H1 (cell line): ENCODE measurements around the gene TP53I11.

Experiments used
- CEBPB ChIP-seq: IDR thresholded peaks from 2 replicates; pipeline ENCODE4 v1.6.1; 2012; ENCODE audit warnings: low read depth, low read length
- EP300 ChIP-seq, 2 experiments: IDR thresholded peaks; 1 replicate in 1 of 2; 2 replicates in 1 of 2; pipeline ENCODE4 v1.6.1; 2011 to 2012; ENCODE audit warnings: low read depth in 2 of 2, low read length in 2 of 2, mild to moderate bottlenecking in 2 of 2, borderline replicate concordance in 1 of 2, inconsistent platforms in 1 of 2, moderate library complexity in 1 of 2
- HDAC6 ChIP-seq: IDR thresholded peaks from one replicate; pipeline ENCODE4 v1.7.1; 2012; ENCODE audit warnings: low read depth, mild to moderate bottlenecking, inconsistent platforms, low read length, moderate library complexity
- JUN ChIP-seq: IDR thresholded peaks from 2 replicates; pipeline ENCODE4 v1.6.1; 2011; ENCODE audit warnings: low read depth, mild to moderate bottlenecking, improper control_type of control experiment, low read length
- POLR2A ChIP-seq, 2 experiments: IDR thresholded peaks; 1 replicate in 1 of 2; 2 replicates in 1 of 2; pipeline ENCODE4 v1.6.1; 2011; ENCODE audit warnings: low read depth in 2 of 2, low read length in 2 of 2, mild to moderate bottlenecking in 2 of 2; ENCODE audit errors: control extremely low read depth in 1 of 2
- POLR2AphosphoS5 ChIP-seq: IDR thresholded peaks from 2 replicates; pipeline ENCODE4 v1.6.1; 2011; ENCODE audit warnings: low read depth, low read length
- RAD21 ChIP-seq, 2 experiments: IDR thresholded peaks in 1 of 2; conservative IDR thresholded peaks in 1 of 2; 2 replicates each; pipeline ENCODE4 v1.6.1; 2011; ENCODE audit warnings: low read depth in 2 of 2, low read length in 2 of 2, improper control_type of control experiment in 1 of 2, inconsistent platforms in 1 of 2, mild to moderate bottlenecking in 1 of 2, moderate library complexity in 1 of 2
- RXRA ChIP-seq: IDR thresholded peaks from 2 replicates; pipeline ENCODE4 v1.6.1; 2011; ENCODE audit warnings: low read depth, mild to moderate bottlenecking, low read length, moderate library complexity; ENCODE audit not compliant: insufficient read depth
- TF ChIP-seq, protein P1 (sequence below), 3 experiments: IDR thresholded peaks; 1 replicate in 2 of 3; 2 replicates in 1 of 3; pipeline versions ENCODE4 v1.5.1 to v1.6.1; 2011; ENCODE audit warnings: low read length in 3 of 3, mild to moderate bottlenecking in 3 of 3, inconsistent platforms in 2 of 3, low read depth in 1 of 3, moderate library complexity in 1 of 3; ENCODE audit not compliant: insufficient read depth in 1 of 3; ENCODE audit errors: control extremely low read depth in 1 of 3

DNA sequence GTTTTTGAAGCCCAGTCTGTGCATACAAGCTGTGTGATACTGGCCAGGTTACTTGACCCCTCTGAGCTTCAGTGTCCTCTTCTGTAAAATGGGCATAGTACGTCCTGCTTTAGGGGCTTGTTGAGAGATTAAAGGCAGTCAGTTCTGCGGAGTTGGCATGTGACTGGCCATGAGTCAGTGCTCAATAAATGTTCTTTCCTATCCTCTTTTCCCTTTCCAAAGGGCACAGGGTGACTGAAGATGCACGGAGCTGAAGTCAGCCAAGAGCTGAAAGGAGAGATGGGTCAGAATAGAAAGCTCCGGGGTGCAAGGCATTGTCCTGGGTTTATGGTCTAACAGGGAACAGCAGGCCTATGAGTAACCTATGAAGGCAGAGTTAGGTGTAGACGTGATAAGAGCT is 48.9 kb downstream of the TP53I11 start:
- TF ChIP-seq POLR2A (IDR thresholded peaks at IDR 0.05; ENCODE audit: control extremely low read depth in 1 of 2, low read depth in 2 of 2, low read length in 2 of 2): no peak
- TF ChIP-seq EP300 (IDR thresholded peaks at IDR 0.05; ENCODE audit: borderline replicate concordance in 1 of 2, low read depth in 2 of 2, low read length in 2 of 2): no peak
- TF ChIP-seq POLR2AphosphoS5: no peak
- TF ChIP-seq JUN: no peak
- TF ChIP-seq, protein P1, sequence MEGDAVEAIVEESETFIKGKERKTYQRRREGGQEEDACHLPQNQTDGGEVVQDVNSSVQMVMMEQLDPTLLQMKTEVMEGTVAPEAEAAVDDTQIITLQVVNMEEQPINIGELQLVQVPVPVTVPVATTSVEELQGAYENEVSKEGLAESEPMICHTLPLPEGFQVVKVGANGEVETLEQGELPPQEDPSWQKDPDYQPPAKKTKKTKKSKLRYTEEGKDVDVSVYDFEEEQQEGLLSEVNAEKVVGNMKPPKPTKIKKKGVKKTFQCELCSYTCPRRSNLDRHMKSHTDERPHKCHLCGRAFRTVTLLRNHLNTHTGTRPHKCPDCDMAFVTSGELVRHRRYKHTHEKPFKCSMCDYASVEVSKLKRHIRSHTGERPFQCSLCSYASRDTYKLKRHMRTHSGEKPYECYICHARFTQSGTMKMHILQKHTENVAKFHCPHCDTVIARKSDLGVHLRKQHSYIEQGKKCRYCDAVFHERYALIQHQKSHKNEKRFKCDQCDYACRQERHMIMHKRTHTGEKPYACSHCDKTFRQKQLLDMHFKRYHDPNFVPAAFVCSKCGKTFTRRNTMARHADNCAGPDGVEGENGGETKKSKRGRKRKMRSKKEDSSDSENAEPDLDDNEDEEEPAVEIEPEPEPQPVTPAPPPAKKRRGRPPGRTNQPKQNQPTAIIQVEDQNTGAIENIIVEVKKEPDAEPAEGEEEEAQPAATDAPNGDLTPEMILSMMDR (IDR thresholded peaks at IDR 0.05; ENCODE audit: control extremely low read depth in 1 of 3, insufficient read depth in 1 of 3, low read depth in 1 of 3, low read length in 3 of 3): no peak
- no peak for TF ChIP-seq RAD21 (IDR thresholded peaks at IDR 0.05 in 1 of 2, conservative IDR thresholded peaks at IDR 0.05 in 1 of 2; ENCODE audit: low read depth in 2 of 2, low read length in 2 of 2)
- TF ChIP-seq CEBPB: no peak
- TF ChIP-seq RXRA: no peak
- no peak for TF ChIP-seq HDAC6
